ENCODE results near the gene AK5.

GRCh38 chr1:77361621-77362020 lies 79.8 kb downstream of the AK5 start:
- TF ChIP-seq, protein P1, sequence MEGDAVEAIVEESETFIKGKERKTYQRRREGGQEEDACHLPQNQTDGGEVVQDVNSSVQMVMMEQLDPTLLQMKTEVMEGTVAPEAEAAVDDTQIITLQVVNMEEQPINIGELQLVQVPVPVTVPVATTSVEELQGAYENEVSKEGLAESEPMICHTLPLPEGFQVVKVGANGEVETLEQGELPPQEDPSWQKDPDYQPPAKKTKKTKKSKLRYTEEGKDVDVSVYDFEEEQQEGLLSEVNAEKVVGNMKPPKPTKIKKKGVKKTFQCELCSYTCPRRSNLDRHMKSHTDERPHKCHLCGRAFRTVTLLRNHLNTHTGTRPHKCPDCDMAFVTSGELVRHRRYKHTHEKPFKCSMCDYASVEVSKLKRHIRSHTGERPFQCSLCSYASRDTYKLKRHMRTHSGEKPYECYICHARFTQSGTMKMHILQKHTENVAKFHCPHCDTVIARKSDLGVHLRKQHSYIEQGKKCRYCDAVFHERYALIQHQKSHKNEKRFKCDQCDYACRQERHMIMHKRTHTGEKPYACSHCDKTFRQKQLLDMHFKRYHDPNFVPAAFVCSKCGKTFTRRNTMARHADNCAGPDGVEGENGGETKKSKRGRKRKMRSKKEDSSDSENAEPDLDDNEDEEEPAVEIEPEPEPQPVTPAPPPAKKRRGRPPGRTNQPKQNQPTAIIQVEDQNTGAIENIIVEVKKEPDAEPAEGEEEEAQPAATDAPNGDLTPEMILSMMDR (IDR thresholded peaks at IDR 0.05) = no peak
- no peak for TF ChIP-seq ZFX (IDR thresholded peaks at IDR 0.05; ENCODE audit: borderline replicate concordance)

Measured in 22Rv1 (cell line).